T-helper 9 cell (primary cell): ENCODE measurements around the gene PNPLA2.
A peak's percentile ranks its signal among the peaks of the same experiment; 100 is the strongest.

Experiments
- DNase-seq: peaks from one replicate; pipeline ENCODE4 v3.0.0-alpha.2; 2020

PNPLA2 gene

DNA sequence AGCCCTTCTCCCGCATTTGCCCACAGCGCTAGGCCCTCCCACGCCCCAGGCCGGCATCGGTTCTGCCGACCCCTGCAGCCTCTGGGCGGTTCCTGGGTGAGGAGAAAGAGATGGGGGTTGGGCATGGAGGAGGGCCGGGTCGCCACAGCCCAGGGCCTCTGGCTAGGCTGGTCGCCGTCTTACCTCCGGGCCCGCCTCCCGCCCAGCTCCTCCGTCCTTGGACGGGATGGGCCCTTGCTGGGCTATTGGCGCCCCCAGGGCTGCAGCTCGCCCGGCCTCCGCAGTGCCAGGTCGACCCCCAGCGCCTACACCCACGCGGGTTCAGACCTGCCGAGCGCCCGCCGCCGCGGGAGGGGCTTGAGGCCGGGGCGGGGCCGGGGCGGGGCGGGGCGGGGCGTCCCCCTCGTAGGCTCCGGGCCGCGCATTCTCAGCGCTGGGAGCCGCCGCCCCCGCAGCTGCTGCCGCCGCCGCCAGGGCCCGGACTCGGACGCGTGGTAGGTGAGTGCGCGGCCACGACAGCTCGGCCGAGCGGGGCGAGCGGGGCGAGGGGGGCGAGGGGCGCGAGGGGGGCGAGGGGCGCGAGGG is 13.9 kb downstream of the PNPLA2 start, which contains the start of gene CD151:
Gene CD151 (plus strand): TSS at position 424 of the 585 bp plus-strand sequence. CDS start 3,118 bp downstream, outside the sequence.
- DNase-seq = no peak

DNA sequence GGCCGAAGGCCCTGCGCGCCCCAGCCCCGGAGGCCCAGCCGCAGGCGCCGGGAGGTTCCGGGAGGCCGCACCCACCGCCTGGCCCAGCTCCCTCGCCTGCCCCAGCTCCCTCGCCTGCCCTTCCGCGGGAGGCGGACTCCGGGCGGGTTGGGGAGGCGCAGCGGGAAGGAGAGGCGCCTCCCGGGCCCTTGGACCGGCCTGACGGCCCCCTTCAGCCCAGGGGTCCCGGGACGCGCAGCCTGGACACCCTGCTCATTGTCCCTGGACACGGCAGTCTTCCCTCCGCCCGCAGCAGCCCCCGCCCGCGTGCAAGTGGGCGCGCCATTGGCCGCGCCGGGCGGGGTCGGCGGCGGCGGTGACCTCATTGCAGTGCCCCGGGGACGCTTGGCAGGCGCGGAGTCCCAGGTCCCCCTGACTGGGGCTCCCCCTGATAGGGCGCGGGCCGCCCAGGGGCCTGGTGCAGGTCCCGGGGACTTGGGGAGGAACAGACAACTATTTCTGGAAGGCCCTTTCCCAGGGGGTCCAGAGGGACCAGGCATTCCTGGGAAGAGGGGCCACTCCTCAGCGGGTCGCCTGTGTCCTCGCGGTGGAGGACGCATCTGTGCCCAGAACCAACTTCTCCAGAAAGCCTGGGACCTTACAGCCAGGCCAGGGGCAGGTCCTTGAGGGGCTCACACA is 14.5 kb downstream of the PNPLA2 start:
- peak; percentile 46 for DNase-seq

DNA sequence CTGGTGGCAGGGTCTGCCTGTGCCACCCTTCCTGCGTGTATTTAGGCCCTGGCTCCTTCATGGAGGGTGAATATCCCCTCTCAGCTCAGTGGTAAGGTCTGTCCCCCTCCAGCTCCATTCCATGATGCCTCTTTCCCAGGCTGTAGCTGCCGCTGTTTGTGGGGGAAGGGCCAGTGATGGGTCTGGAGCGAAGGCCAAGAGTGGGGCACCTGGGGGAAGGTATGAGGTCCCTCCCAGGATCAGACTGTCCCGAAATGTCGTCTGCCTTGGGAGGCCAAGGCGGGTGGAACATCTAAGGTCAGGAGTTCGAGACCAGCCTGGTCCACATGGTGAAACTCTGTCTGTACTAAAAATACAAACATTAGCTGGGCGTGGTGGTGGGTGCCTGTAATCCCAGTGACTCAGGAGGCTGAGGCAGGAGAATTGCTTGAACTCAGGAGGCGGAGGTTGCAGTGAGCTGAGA is 15.2 kb downstream of the PNPLA2 start:
- no peak for DNase-seq

DNA sequence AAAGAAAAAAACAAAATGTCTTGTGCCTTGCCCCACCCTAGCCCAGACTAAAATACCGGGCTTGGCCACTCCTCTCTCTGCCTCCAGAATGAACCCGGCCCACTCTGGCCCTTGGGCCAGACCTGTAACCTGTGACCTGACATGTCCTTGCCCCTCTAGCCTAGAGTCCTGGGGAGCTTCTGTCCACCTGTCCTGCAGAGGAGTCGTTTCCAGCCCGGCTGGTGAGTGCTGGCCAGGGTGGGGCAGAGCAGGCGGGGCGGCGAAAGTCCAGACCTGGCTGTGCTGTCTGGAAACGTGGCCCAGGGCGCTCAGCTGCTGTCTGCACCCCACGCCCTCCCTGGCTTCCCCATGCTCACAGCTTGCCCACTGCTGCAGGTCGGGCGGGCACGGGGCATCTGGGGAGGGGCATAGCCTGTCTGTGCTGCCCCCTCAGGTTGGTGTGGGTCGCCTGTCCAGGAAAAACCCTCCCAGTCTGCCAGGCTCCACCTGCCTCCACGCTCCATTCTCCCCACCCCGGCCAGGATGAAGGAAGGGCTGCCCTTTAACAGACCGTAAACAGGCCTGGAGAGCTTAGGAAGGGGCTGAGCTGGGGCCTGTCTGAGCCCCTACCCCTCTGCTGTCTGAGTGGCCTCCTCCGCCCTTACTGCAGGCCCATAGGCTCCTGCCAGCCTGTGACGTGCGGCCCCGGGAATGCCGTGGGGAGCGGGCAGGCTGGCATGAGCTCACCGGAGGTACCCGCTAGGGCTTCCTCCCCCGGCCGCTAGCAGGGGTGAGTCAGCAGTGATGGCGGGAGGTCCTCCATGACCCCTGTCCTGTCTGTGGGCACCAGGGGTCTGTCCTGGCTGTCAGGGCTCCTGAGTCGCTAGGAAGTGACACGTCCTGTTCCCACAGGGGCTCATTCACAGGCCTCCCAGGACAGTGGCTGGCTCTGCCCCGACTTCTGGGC is 15.9 kb downstream of the PNPLA2 start:
- no peak for DNase-seq

DNA sequence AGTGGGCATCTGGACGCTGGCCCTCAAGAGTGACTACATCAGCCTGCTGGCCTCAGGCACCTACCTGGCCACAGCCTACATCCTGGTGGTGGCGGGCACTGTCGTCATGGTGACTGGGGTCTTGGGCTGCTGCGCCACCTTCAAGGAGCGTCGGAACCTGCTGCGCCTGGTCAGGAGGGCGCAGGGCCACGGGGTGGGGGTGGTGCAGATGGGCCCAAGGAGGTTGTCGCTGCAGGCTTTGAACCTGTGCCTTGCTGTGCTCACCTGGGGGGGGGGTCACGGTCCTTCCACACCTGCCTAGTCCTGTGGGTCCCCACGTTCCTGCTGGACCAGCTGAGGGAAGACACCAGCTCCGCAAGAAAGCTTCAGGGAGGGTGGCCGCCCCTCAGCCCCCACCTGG is 17.6 kb downstream of the PNPLA2 start:
- no peak for DNase-seq

DNA sequence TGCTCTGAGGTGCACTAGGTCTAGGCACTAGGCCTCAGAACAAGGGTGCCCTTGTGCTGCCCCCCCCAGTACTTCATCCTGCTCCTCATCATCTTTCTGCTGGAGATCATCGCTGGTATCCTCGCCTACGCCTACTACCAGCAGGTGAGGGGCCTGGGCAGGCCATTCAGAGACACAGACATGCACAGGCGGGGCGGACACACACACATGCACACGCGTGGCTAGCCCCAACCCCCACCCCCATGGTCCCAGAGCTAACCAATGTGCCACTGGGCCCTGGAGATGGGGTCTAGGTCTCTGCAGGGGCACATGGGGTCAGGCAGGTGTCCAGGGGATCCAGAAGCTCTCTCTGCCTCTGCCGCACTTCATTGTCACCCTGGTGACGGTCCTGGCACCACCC is 18.0 kb downstream of the PNPLA2 start:
- DNase-seq = no peak

DNA sequence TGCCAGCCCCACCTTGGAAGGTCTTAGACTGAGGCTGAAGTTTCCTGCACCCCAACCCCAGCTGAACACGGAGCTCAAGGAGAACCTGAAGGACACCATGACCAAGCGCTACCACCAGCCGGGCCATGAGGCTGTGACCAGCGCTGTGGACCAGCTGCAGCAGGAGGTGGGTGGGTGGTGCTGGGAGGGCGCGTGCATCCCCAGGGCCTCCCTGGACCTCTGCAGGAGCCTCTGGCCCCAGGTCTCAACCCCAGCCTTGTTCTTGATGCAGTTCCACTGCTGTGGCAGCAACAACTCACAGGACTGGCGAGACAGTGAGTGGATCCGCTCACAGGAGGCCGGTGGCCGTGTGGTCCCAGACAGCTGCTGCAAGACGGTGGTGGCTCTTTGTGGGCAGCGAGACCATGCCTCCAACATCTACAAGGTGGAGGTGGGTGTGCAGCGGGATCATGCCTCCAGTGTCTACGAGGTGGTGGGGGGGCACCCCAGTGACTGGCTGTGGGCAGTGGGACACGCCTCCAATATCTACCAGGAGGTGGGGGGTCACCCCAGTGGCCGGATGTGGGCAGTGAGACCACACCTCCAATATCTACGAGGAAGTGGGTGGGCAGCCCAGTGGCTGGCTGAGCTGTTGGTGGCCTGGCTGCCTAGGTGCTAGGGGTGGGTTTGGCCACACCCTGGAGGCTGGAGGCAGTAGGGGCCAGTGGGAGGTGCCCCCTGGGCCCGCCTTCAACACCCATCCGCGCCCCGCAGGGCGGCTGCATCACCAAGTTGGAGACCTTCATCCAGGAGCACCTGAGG is 18.7 kb downstream of the PNPLA2 start:
- DNase-seq = no peak

DNA sequence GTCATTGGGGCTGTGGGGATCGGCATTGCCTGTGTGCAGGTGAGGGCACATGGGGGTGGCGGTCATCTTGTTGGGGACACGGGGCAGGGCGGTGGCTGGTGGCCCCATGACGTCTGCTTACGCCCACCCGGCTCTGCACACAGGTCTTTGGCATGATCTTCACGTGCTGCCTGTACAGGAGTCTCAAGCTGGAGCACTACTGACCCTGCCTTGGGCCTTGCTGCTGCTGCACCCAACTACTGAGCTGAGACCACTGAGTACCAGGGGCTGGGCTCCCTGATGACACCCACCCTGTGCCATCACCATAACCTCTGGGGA is 19.2 kb downstream of the PNPLA2 start:
- DNase-seq = no peak

DNA sequence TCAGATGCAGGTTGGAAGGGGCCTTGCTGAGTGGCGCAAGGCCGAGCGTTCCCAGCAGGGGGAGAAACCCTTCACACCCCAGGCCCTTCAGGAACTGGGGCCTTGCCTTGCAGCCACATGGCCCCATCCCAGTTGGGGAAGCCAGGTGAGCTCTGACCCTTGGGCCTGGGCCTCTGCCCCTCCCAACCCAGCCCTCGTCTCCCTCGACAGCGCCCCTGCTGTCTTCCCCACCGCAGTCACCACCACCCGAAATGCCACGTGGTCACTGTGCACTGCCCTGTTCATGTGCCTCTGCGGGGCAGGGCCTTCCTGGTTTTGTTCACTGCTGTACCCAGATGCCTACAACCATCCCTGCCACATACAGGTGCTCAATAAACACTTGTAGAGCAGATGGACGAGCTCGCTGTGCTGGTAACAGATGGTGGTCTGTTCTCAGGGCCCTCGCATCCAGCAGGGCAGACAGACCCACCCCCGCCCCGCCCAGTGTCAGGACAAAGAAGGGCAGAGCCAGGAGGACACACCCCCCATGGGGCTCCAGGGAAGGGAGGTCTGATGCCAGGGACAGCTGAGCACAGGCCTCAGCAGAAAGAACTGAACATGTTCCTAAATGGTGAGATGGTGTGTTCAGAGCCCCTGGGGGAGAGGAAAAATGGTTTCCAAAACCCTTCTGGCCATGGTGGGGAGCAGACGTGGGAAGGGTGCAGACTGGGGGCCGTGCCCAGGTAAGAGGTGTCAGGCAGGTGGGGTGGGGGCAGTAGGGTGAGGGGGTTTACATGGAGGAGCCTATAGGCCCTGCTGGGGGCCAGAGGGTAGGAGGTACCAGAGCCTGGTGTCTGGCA is 19.9 kb downstream of the PNPLA2 start:
- no peak for DNase-seq

DNA sequence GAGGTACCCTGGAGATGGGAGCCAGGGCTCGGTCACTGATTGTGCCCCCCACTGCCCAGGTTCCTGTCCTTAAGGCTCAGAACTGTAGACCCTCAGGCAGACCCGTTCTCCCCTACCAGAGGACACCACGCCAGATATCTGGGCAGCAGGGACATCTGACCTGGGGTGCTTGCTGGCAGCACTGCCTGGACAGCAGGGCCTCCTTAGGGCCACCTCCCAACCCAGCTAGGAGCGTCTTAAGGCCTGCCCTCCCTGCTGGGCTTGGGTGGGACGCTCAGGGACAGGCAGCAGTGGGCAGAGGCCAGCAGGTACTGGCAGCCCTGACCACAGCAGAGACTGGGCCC is 20.5 kb downstream of the PNPLA2 start:
- no peak for DNase-seq

DNA sequence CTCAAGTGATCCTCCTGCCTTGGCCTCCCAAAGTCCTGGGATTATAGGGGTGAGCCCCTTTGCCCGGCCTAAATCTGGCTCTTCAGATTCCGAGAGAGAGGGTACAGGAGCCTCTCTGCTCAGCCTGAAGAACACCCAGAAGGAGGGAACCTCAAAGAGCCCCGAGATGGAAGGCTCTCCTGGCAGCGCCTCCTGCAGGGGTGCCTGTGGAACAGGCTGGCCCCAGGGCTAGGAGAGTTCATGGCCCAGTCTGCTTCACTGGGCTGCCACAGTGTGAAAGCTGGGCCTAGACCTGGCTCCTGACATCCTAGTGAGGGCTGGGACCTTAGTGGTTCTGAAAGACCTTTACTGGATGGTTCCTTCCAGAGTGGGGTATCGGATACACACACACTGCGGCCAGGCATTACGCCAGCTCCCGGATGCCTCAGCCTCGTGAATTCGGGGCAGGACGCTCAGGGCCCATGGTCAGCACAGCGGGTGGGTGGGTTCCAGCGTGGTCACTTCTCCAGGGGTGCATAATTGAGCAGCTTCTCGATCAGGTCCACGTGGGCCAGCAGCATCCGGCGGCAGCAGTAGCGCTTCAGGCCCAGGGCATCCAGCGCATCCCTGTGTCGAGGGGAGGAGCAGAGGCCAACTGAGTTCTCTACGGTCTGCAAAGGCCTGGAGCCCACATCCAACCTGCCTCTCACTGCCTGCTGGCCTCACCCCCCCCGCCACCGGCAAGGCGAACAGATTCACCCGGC is 21.3 kb downstream of the PNPLA2 start:
- no peak for DNase-seq

DNA sequence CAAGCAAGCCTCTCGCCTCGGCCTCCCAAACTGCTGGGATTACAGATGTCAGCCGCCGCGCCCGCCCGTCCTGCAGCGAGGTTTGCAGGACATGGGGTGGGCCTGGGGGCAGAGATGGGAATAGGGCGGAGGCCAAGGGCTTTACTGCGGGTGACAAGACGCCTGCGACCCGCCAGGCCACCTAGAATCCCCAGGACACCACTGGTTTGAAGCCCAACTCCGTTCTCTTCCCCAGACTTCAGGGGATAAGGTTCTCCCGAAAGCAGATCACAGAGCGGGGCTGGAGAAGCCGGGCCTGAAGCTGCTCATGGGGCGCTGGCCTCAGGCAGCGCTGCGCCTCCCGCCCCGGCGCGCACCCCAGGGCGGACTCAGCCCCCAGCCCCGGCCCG is 23.3 kb downstream of the PNPLA2 start:
- no peak for DNase-seq

DNA sequence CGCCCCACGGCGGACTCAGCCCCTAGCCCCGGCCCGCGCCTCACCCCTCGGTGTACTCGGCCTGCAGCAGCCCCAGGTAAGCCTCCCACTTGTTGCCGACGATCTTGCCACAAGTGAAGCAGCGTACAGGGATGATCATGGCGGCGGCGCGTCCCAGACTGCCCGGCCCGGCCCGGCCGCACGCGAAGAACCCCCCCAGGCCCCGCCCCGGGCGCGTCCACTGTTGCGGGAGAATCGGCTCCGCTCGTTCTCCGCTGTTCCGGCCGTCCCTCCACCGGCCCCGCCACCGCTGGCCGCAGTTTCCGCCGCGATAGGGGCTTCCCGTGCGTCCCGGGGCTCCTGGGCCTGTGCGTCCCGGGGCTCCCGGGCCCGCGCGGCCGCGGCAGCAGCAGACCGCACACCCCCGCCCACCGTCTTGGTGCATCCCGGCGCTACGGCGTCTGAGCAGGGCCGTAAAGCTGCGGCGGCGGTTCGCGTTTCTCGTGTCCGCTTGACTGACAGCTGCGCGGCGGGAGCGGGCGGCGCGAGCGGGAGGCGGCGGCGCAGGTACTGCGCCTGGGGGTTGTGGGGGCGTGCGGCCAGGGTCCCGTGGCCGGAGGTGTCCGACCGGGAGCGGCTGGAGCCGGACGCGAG is 23.8 kb downstream of the PNPLA2 start, which contains the start of the genes POLR2L and TSPAN4:
Gene POLR2L (minus strand): TSS at position 160 of the 633 bp plus-strand sequence. CDS start 21 bp downstream, at position 139.
Gene TSPAN4 (plus strand): TSS at position 483 of the 633 bp plus-strand sequence. CDS start 7,453 bp downstream, outside the sequence.
- DNase-seq = peak; percentile 84

DNA sequence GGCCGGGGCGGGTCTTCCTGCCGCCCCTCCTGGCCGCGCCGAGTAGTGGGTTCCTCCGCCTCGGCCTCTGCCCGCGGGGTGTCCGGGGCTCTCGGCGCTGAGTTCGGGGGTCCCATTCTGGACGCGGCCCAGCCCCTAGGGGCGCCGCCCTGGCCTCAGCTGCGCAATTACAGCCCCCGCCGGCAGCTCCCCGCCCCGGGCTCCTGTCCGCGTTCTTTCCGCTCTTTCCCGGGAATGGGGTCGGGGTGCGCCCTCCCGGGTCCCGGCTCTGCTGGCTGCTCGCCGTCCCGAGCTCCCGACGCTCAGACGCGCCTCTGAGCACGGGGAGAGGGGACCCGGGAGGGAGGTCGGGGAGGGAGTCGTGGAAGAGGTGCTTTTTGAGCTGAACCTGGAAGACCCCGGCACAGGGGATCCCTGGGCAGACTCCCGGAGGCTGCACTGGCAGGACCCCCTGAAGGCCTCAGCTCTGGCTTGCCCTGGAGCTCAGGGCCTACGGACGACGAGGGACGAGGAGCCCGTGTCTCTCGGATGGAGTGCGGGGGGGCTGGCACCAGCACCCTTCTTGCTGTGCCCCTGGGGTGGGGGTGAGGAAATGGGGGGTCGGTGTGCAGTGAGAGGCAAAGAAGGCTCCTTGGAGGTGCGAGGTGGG is 24.5 kb downstream of the PNPLA2 start:
- DNase-seq = no peak

DNA sequence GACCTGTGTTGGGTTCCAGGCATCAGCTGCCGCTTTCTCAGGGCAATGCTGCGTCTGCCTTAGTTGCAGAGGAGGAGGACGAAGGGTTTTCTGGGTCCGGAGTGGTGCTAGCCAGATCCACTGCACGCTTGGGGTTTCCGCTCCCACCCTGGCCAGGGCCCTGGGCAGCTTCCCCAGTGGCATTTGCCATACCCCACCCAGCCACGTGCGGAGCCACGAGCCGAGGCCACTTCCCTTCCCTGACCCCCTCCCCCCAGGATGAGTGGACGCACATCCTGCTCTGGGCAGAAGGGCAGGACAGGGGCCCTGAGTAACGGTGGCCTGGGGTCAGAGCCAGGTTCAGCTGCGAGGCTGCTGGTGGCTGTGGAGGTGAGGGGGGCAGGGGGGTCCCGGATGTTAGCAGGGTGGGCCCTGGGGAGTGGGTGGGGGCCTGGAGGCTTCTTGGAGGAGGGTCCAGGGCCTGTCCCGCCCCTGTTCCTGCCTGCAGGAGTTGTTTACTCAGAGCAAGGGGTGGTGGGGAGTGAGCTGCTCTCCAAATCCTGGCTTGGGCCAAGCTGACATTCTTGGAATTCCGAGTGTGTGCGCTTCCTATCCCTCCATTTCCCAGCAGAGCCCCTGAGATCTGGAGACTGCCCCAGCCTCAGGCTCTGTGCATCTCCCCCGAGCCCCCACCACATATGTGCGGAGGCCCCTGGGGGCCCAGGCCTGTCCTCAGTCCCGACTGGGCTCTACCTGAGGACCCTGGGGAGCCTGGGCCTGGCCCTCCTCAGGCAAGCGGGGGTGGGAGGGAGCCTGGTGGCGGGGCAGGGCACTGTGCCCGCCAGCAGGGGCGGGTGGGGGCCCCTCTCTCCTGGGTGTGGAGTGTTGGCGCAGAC is 25.3 kb downstream of the PNPLA2 start:
- DNase-seq = no peak

DNA sequence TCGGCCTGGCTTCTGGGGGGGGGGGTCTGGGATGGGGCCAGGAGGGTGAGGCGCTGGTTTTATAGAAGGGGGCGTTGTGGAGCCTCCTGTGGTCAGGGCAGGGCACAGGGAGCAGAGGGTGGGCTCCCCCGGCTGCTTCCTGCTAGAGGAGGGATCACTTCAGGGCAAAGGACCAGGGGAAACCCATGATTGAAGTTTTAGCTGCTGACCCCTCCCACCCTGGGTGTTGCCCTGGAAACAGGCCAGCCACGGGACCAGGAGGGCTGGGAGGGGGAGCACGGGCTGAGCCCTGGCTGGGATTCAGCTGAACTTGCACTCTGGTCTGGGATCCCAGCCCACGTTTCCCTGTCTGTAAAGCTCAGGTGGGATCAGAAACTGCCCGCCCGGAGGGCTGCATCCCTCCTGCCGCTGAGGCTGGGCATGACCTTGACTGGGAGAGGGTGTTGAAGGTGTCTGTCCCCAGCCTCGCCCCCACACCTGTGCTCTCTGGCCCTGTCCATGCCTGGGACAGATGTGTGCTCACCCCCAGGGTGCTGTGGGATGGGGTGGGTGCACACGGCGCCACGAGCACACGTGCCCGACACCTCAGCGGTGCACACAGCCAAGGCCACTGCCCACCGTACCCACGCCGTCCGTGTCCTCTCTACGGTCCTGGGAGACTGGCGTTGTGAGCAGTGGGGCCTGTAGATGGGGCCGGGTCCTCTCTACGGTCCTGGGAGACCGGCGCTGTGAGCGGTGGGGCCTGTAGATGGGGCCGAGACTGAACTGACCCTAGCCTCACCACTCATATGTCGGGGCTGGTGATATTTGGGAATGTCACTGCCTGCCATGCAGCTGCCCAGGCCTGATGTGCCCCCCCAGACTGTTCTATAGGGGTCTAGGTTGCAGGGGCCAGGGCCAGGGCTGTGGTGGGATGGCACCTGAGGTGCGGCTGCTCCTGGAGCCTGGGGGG is 26.3 kb downstream of the PNPLA2 start:
- no peak for DNase-seq

DNA sequence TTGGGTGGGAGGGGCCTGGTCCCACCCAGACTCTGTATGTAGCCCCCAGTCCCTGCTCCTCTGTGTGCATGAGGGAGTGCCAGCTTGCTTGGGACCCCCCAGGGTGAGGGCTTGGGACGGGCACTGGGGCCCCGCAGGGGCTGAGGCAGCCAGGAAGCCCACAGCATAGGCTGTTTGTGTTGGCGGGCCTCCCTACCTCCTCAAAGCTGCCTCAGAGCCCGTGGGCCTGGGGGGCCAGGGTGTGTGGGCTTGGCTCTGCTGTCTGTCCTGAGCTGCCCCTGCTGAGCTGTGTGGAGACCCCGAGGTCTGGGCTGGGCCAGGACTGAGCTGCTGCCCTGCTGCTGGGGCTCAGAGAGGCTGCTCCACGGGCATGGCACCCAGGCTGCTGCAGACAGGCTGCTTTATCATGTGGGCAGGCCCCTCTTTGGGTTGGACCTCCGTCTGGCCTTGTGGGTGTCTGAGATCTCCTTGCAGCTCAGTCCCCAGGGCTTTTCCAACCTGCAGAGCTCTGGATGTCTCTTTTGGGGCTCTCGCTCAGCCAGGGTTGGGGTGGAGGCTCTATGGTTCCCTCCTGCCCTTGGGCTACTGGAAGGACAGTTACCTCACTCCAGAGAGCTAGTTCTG is 27.3 kb downstream of the PNPLA2 start:
- DNase-seq = no peak
